Subcutaneous abdominal adipose tissue (tissue), 5 donors: ENCODE data around the gene PSG4.
"Not testable (repeated sequence)": the region's sequence is repeated elsewhere in the genome, so short reads cannot be mapped to it uniquely, and the experiment has no call there.

Source experiments
- H3K27ac ChIP-seq: one replicate; pipeline ENCODE4 v1.7.0; 2013; ENCODE audit warnings: low read depth, mild to moderate bottlenecking, inconsistent platforms, low read length, moderate library complexity
- H3K27me3 ChIP-seq, 5 donors: one replicate each; pipeline ENCODE4 v1.7.0; 2013; ENCODE audit warnings: low read length in 5 of 5, inconsistent platforms in 1 of 5; ENCODE audit not compliant: control insufficient read depth in 5 of 5, insufficient read depth in 4 of 5
- H3K36me3 ChIP-seq, 5 donors: one replicate each; pipeline ENCODE4 v1.7.0; 2013; ENCODE audit warnings: low read length in 5 of 5; ENCODE audit not compliant: control insufficient read depth in 5 of 5, insufficient read depth in 5 of 5
- H3K4me1 ChIP-seq, 5 donors: one replicate each; pipeline ENCODE4 v1.7.0; 2013; ENCODE audit warnings: low read length in 5 of 5, mild to moderate bottlenecking in 3 of 5, moderate library complexity in 1 of 5; ENCODE audit not compliant: control insufficient read depth in 5 of 5, insufficient read depth in 5 of 5
- H3K4me3 ChIP-seq, 5 donors: one replicate each; pipeline ENCODE4 v1.7.0; 2013; ENCODE audit warnings: low read length in 5 of 5, low read depth in 1 of 5
- H3K9ac ChIP-seq, 5 donors: one replicate each; pipeline ENCODE4 v1.7.0; 2013; ENCODE audit warnings: low read length in 5 of 5, mild to moderate bottlenecking in 4 of 5, moderate library complexity in 3 of 5
- H3K9me3 ChIP-seq, 5 donors: one replicate each; pipeline ENCODE4 v1.7.0; 2013; ENCODE audit warnings: low read length in 5 of 5; ENCODE audit not compliant: control insufficient read depth in 5 of 5
- donor health status: healthy.
- donor health status: healthy.
- donor health status: healthy.
- donor health status: healthy.
- donor health status: healthy.

Gene PSG4

GRCh38 chr19:43165906-43166305, 39.5 kb downstream of the PSG4 start:
- not testable (repeated sequence) for H3K9ac ChIP-seq, H3K27me3 ChIP-seq, H3K36me3 ChIP-seq, H3K27ac ChIP-seq, H3K4me3 ChIP-seq, H3K9me3 ChIP-seq, H3K4me1 ChIP-seq

DNA sequence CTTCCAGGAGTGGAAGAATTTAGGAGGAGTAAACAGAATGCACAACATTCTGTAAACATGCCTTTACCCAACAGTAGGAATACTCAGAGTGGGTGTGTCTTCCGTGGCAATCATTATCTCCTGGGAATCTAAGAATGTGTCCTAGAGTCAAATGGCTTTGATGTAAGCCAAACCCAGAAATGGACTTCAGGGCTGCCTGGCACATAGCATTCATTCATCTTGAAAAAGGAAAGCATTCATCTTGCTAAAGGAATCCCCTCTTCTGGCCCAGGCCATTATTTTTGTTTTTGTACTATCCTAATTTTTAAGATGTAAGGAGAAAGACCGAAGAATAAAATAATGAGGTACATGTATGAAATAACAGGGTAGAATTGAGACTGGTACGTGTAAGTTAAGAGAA, 42.3 kb downstream of the PSG4 start:
- not testable (repeated sequence) for H3K4me3 ChIP-seq, H3K27me3 ChIP-seq, H3K4me1 ChIP-seq, H3K36me3 ChIP-seq, H3K9ac ChIP-seq, H3K27ac ChIP-seq, H3K9me3 ChIP-seq

- not testable (repeated sequence) for H3K27ac ChIP-seq, H3K9ac ChIP-seq, H3K4me1 ChIP-seq, H3K27me3 ChIP-seq, H3K9me3 ChIP-seq, H3K4me3 ChIP-seq, H3K36me3 ChIP-seq
Measured at GRCh38 chr19:43162261-43162660, 43.2 kb downstream of the PSG4 start.

- Histone ChIP-seq H3K4me3 (no peak overlapping the region), H3K36me3 (no peaks in the 10 kb centered on the region), H3K9me3 (peaks cover 0 to 7% (median 0%) of the 10 kb centered on the region in 5 donors), H3K27me3 (no peaks in the 10 kb centered on the region), H3K4me1 (no peaks in the 10 kb centered on the region), H3K27ac (no peak overlapping the region), H3K9ac (no peak overlapping the region)
Measured at GRCh38 chr19:43152214-43152613, 53.2 kb downstream of the PSG4 start.

DNA sequence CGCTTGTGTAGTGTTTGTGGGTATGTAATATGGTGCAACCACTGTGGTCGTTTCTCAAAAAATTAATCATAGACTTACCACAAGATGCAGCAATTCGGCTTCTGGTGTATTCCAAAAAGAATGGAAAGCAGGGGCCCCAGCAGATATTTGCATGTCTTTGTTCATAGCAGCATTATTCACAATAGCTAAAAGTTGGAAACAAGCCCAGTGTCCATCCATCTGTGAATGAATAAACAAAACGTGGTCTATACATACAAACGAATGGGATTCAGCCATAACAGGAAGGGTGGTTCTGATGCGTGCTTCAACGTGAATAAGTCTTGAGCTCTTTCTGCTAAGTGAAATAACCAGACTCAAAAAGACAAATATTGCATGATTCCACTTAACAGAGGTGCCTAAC, 55.6 kb downstream of the PSG4 start:
- not testable (repeated sequence) for H3K27ac ChIP-seq, H3K4me1 ChIP-seq

GRCh38 chr19:43148233-43148632, 57.2 kb downstream of the PSG4 start:
- no peak overlapping the region for H3K27ac ChIP-seq

More for the DNA sequence above, 55.6 kb downstream of the PSG4 start:
- not testable (repeated sequence) for H3K4me3 ChIP-seq, H3K27me3 ChIP-seq, H3K9ac ChIP-seq, H3K36me3 ChIP-seq, H3K9me3 ChIP-seq

More at GRCh38 chr19:43148233-43148632, 57.2 kb downstream of the PSG4 start:
- no peaks in the 10 kb centered on the region for H3K27me3 ChIP-seq
- no peaks in the 10 kb centered on the region for H3K36me3 ChIP-seq
- no peak overlapping the region for H3K9ac ChIP-seq
- H3K4me1 ChIP-seq: no peaks in the 10 kb centered on the region
- no peaks in the 10 kb centered on the region for H3K9me3 ChIP-seq
- no peak overlapping the region for H3K4me3 ChIP-seq
